Measurements from ENCODE around the gene OR51B2. TPM values are rescaled to one million over a fixed set of nuclear protein-coding genes. Genes with fewer than 3 reads are reported as not detected.

OR51B2 gene
- total and polyA plus RNA-seq, 10 of the 15 experiments (the other 5 are each of a cell fraction or from before 2014, with no cell fraction given) = 0.29 TPM; not detected in 9

- in situ Hi-C loops (cut with MboI) = no loop called here
- no peaks in the 10 kb centered on the region for H3K27me3 ChIP-seq (replicated peaks in 1 of 2; ENCODE audit: control insufficient read depth in 2 of 2, insufficient read depth in 2 of 2, low read length in 1 of 2)
- BruUV-seq (replicated peaks) = no TSS peak
- ChIA-PET RAD21 (ENCODE audit: unreplicated experiment) (no interaction called here), POLR2A (no interaction called here), CTCF (no interaction called here), SMC1A (ENCODE audit: uncharacterized antibody, unreplicated experiment) (interaction anchor here (1.3 kb wide), 1 partner anchor 10 kb away, joined by 4 read pairs; no protein-coding TSS in a partner anchor)
- TF ChIP-seq SUZ12 (IDR thresholded peaks at IDR 0.05; ENCODE audit: unreplicated experiment) (no peak), RELB (IDR thresholded peaks at IDR 0.05; ENCODE audit: low read depth) (no peak), BCL3 (IDR thresholded peaks at IDR 0.05; ENCODE audit: borderline replicate concordance, insufficient read depth, low read depth, low read length, poor library complexity, severe bottlenecking) (no peak), EP300 (IDR thresholded peaks at IDR 0.05; ENCODE audit: borderline replicate concordance in 1 of 2, control insufficient read depth in 1 of 2, low read depth in 2 of 2, low read length in 2 of 2) (no peak), SUPT20H (IDR thresholded peaks at IDR 0.05; ENCODE audit: borderline replicate concordance, control insufficient read depth, low read depth, low read length) (no peak), IRF4 (IDR thresholded peaks at IDR 0.05; ENCODE audit: low read depth, low read length) (no peak), BCLAF1 (IDR thresholded peaks at IDR 0.05) (no peak), HDAC2 (IDR thresholded peaks at IDR 0.05) (no peak), SMAD1 (IDR thresholded peaks at IDR 0.05; ENCODE audit: low read depth, partially characterized antibody) (no peak), PRDM15 (CRISPR knock-in tag; IDR thresholded peaks at IDR 0.05) (no peak)
- no peak overlapping the region for H3K9ac ChIP-seq (ENCODE audit: control insufficient read depth, insufficient read depth, low read length)
- H3K27ac ChIP-seq (ENCODE audit: control insufficient read depth, insufficient read depth) = no peak overlapping the region
- H3K79me2 ChIP-seq (ENCODE audit: control insufficient read depth, insufficient read depth, low read length) = no peaks in the 10 kb centered on the region
- H3K36me3 ChIP-seq (ENCODE audit: control insufficient read depth in 2 of 2, insufficient read depth in 2 of 2, low read length in 1 of 2) = no peaks in the 10 kb centered on the region
- WGBS (ENCODE audit: insufficient coverage, insufficient replicate concordance, low lambda C conversion rate, missing lambda C conversion rate) = 0% methylated on average over 1 of the region's 1 CpG
- no peak overlapping the region for H2AFZ ChIP-seq (ENCODE audit: control insufficient read depth, low read depth, low read length)
- no peaks in the 10 kb centered on the region for H4K20me1 ChIP-seq (ENCODE audit: control insufficient read depth, insufficient read depth)
- no peaks in the 10 kb centered on the region for H3K9me3 ChIP-seq (replicated peaks; ENCODE audit: control insufficient read depth, insufficient read depth, low read length)
- no peak for ATAC-seq
- DNase-seq (ENCODE audit: low read depth, low spot score) = no peak
- H3K4me1 ChIP-seq (ENCODE audit: control insufficient read depth, insufficient read depth, low read length) = no peaks in the 10 kb centered on the region
- no peak overlapping the region for H3K4me2 ChIP-seq (ENCODE audit: control insufficient read depth, insufficient read depth)
- intact Hi-C loops (cut with micrococcal nuclease; ENCODE audit: unreplicated experiment) = no loop called here
- H3K4me3 ChIP-seq = no peak overlapping the region
- no peak for FAIRE-seq
These were observed 37.7 kb downstream of the OR51B2 start for GRCh38 chr11:5286351-5286750.

Measured in GM12878 (cell line).